SU-DHL-6 (cell line): ENCODE data around the gene GATD1.

Source experiments
- H2AFZ ChIP-seq: fragments of 200-600 bp; sonication (generic); 2 replicates; pipeline ENCODE4 v1.6.1; 2014; ENCODE audit warnings: low read depth, mild to moderate bottlenecking, moderate library complexity, mixed read lengths, antibody characterized with exemption, low read length; ENCODE audit not compliant: severe bottlenecking
- H3F3A ChIP-seq: fragments of 200-600 bp; shearing (Covaris generic); 2 replicates; pipeline ENCODE4 v1.6.0; 2016; ENCODE audit warnings: antibody characterized with exemption, mild to moderate bottlenecking; ENCODE audit not compliant: insufficient read depth
- H3K27ac ChIP-seq: fragments of 200-600 bp; sonication (generic); 2 replicates; pipeline ENCODE4 v1.5.1; 2016; ENCODE audit warnings: low read depth, mild to moderate bottlenecking, low read length, moderate library complexity, mixed read lengths
- H3K27me3 ChIP-seq: fragments of 200-600 bp; sonication (generic), shearing (Covaris generic); 2 replicates; pipeline ENCODE4 v1.6.0; 2014; ENCODE audit warnings: mild to moderate bottlenecking, low read length
- H3K36me3 ChIP-seq: fragments of 200-600 bp; sonication (generic); 2 replicates; pipeline ENCODE4 v1.6.1; 2014; ENCODE audit warnings: mild to moderate bottlenecking, low read length, mixed read lengths
- H3K4me2 ChIP-seq: fragments of 300-600, 200-600 bp; shearing (Covaris generic), sonication (generic); 2 replicates; pipeline ENCODE4 v1.6.0; 2014; ENCODE audit warnings: low read length, low read depth, mild to moderate bottlenecking; ENCODE audit not compliant: poor library complexity, severe bottlenecking
- H3K4me3 ChIP-seq: fragments of 200-600 bp; sonication (generic); 2 replicates; pipeline ENCODE4 v1.5.1; 2014; ENCODE audit warnings: antibody characterized with exemption, low read length, mild to moderate bottlenecking, mixed read lengths; ENCODE audit not compliant: insufficient read depth, poor library complexity, severe bottlenecking
- H3K79me2 ChIP-seq: fragments of 200-600 bp; sonication (generic); 2 replicates; pipeline ENCODE4 v1.6.1; 2014; ENCODE audit warnings: mild to moderate bottlenecking, low read length, moderate library complexity; ENCODE audit not compliant: insufficient read depth
- H3K9ac ChIP-seq: fragments of 200-600 bp; sonication (generic); 2 replicates; pipeline ENCODE4 v1.7.0; 2014; ENCODE audit warnings: mild to moderate bottlenecking, low read length
- H3K9me2 ChIP-seq: fragments of 200-600 bp; sonication (generic); replicated peaks from 2 replicates; pipeline ENCODE4 v1.6.1; 2014; ENCODE audit warnings: low read length; ENCODE audit not compliant: insufficient read depth
- H3K9me3 ChIP-seq: fragments of 200-600 bp; sonication (generic); 2 replicates; pipeline ENCODE4 v1.6.1; 2014; ENCODE audit warnings: low read length, mixed read lengths; ENCODE audit not compliant: insufficient read depth
- H4K20me1 ChIP-seq: fragments of 200-600 bp; sonication (generic); 2 replicates; pipeline ENCODE4 v1.6.1; 2014; ENCODE audit warnings: low read depth, mild to moderate bottlenecking, antibody characterized with exemption, low read length, moderate library complexity, mixed read lengths
- CTCF ChIP-seq: fragments of 200-600 bp; sonication (generic); IDR thresholded peaks from one replicate; pipeline ENCODE4 v1.5.1; 2017; ENCODE audit warnings: antibody characterized with exemption, mild to moderate bottlenecking, low read length, moderate library complexity; ENCODE audit not compliant: insufficient read depth, poor library complexity, severe bottlenecking
- EZH2phosphoT487 ChIP-seq: fragments of 200-600 bp; sonication (generic), shearing (Covaris generic); conservative IDR thresholded peaks from 2 replicates; pipeline ENCODE4 v1.6.1; 2018; ENCODE audit warnings: mild to moderate bottlenecking, antibody characterized with exemption, low read length, moderate library complexity, mixed read lengths

Gene GATD1

DNA sequence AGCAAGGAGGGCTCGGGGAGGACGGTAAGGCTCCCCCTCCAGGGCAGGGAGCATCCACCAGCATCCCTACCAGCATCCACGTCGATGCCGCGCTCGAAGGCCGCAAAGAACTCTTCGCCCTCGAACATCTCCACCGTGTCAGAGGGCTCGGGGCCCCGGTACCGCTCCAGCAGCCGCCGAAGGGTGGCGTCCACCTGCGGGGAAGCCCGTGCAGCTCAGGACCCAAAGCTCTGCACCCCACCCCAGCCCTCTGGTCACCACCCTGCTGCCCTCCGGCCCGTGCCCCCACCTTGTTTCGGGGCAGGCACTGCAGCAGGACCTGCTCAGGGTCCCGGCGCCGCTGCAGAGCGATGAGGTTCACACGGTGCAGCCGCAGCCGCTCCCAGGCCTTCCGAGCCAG is 23.2 kb upstream of the GATD1 start:
- Histone ChIP-seq H2AFZ (no peak overlapping the region), H3F3A (peaks cover 4% of the 10 kb centered on the region; the same call in 1 of the 2 replicates), H3K9me3 (no peaks in the 10 kb centered on the region), H3K27me3 (no peaks in the 10 kb centered on the region), H3K9ac (no peak overlapping the region), H3K4me2 (no peak overlapping the region), H4K20me1 (peaks cover 2% of the 10 kb centered on the region; the same call in 1 of the 2 replicates), H3K79me2 (peaks cover 13% of the 10 kb centered on the region; the same call in 1 of the 2 replicates), H3K36me3 (no peaks in the 10 kb centered on the region), H3K9me2 (no peaks in the 10 kb centered on the region), H3K27ac (no peak overlapping the region), H3K4me3 (no peak overlapping the region)
- TF ChIP-seq EZH2phosphoT487 (no peak), CTCF (no peak)

- H3F3A ChIP-seq = peaks cover 4% of the 10 kb centered on the region; the same call in 1 of the 2 replicates
- no peaks in the 10 kb centered on the region for H3K36me3 ChIP-seq
- no peak overlapping the region for H3K4me2 ChIP-seq
- no peaks in the 10 kb centered on the region for H3K9me2 ChIP-seq
- H3K9me3 ChIP-seq = no peaks in the 10 kb centered on the region
- peaks cover 2% of the 10 kb centered on the region; the same call in 1 of the 2 replicates for H4K20me1 ChIP-seq
- H3K79me2 ChIP-seq = peaks cover 15% of the 10 kb centered on the region; the same call in 1 of the 2 replicates
- no peak overlapping the region for H3K4me3 ChIP-seq
- no peak overlapping the region for H2AFZ ChIP-seq
- H3K9ac ChIP-seq = no peak overlapping the region
- no peaks in the 10 kb centered on the region for H3K27me3 ChIP-seq
- no peak for TF ChIP-seq EZH2phosphoT487
- TF ChIP-seq CTCF = no peak
- H3K27ac ChIP-seq = no peak overlapping the region
These were observed 22.5 kb upstream of the GATD1 start for GRCh38 chr11:799641-800316.

- H3K36me3 ChIP-seq = no peaks in the 10 kb centered on the region
- TF ChIP-seq EZH2phosphoT487 (no peak), CTCF (peak; percentile 89)
These were observed 20.9 kb upstream of the GATD1 start, which contains the start of gene SLC25A22 for GRCh38 chr11:798093-798713. Gene SLC25A22, minus strand, starts transcription at chr11:798281. Its CDS starts 3,275 bp downstream, at chr11:795006.

More at GRCh38 chr11:798093-798713, 20.9 kb upstream of the GATD1 start, which contains the start of gene SLC25A22:
- Histone ChIP-seq H3K9ac (peak within 1 kb of the TSS; percentile 94), H3K4me2 (peak within 1 kb of the TSS; percentile 80), H4K20me1 (peaks cover 2% of the 10 kb centered on the region; the same call in 1 of the 2 replicates), H2AFZ (peak within 1 kb of the TSS; percentile 46), H3K27ac (peak within 1 kb of the TSS; percentile 86), H3K4me3 (peak within 1 kb of the TSS; percentile 87), H3F3A (peaks cover 4% of the 10 kb centered on the region; the same call in 1 of the 2 replicates), H3K9me2 (no peaks in the 10 kb centered on the region), H3K9me3 (no peaks in the 10 kb centered on the region), H3K79me2 (peaks cover 15% of the 10 kb centered on the region; the same call in 1 of the 2 replicates), H3K27me3 (no peaks in the 10 kb centered on the region)
